ENCODE data around the gene MARCHF7.
"Not testable (repeated sequence)": the region's sequence is repeated elsewhere in the genome, so short reads cannot be mapped to it uniquely, and the experiment has no call there.

The MARCHF7 gene

GRCh38 chr2:159737292-159737916 is 25.1 kb downstream of the MARCHF7 start:
- Mint-ChIP-seq H3K4me1 (ENCODE audit: low read depth) (peaks cover 31% of the 10 kb centered on the region), H3K36me3 (ENCODE audit: low read depth) (peaks cover 85% of the 10 kb centered on the region), H3K9me3 (peaks cover 8% of the 10 kb centered on the region), H3K27ac (no peak overlapping the region), H3K4me3 (no peak overlapping the region), H3K27me3 (no peaks in the 10 kb centered on the region)
- intact Hi-C loops (cut with micrococcal nuclease): no loop called here

GRCh38 chr2:159737917-159738296 is 25.6 kb downstream of the MARCHF7 start:
- Mint-ChIP-seq H3K27me3 (no peaks in the 10 kb centered on the region), H3K9me3 (peaks cover 8% of the 10 kb centered on the region), H3K36me3 (ENCODE audit: low read depth) (peaks cover 86% of the 10 kb centered on the region), H3K27ac (peak overlapping the region; percentile 76), H3K4me1 (ENCODE audit: low read depth) (peaks cover 31% of the 10 kb centered on the region), H3K4me3 (no peak overlapping the region)
- intact Hi-C loops (cut with micrococcal nuclease): no loop called here

- Mint-ChIP-seq H3K27ac (peak overlapping the region; percentile 76), H3K36me3 (ENCODE audit: low read depth) (peaks cover 88% of the 10 kb centered on the region)
Observed at GRCh38 chr2:159738509-159739390, 26.4 kb downstream of the MARCHF7 start.

GRCh38 chr2:159742846-159743245 is 30.5 kb downstream of the MARCHF7 start:
- peaks cover 7% of the 10 kb centered on the region for H3K9me3 Mint-ChIP-seq
- intact Hi-C loops (cut with micrococcal nuclease): no loop called here
- H3K27me3 Mint-ChIP-seq: no peaks in the 10 kb centered on the region
- peaks cover 90% of the 10 kb centered on the region for H3K36me3 Mint-ChIP-seq (ENCODE audit: low read depth)
- H3K4me3 Mint-ChIP-seq: no peak overlapping the region
- H3K27ac Mint-ChIP-seq: no peak overlapping the region
- peaks cover 15% of the 10 kb centered on the region for H3K4me1 Mint-ChIP-seq (ENCODE audit: low read depth)

More at GRCh38 chr2:159738509-159739390, 26.4 kb downstream of the MARCHF7 start:
- Mint-ChIP-seq H3K4me1 (ENCODE audit: low read depth) (peaks cover 31% of the 10 kb centered on the region), H3K27me3 (no peaks in the 10 kb centered on the region), H3K4me3 (no peak overlapping the region), H3K9me3 (peaks cover 8% of the 10 kb centered on the region)
- intact Hi-C loops (cut with micrococcal nuclease): no loop called here

GRCh38 chr2:159744363-159744762 is 32.1 kb downstream of the MARCHF7 start:
- intact Hi-C loops (cut with micrococcal nuclease): no loop called here
- Mint-ChIP-seq H3K36me3 (ENCODE audit: low read depth) (peaks cover 90% of the 10 kb centered on the region), H3K27ac (no peak overlapping the region), H3K4me1 (ENCODE audit: low read depth) (peaks cover 7% of the 10 kb centered on the region), H3K4me3 (no peak overlapping the region), H3K27me3 (no peaks in the 10 kb centered on the region), H3K9me3 (no peaks in the 10 kb centered on the region)

GRCh38 chr2:159745237-159745636 is 32.9 kb downstream of the MARCHF7 start:
- H3K4me3 Mint-ChIP-seq; H3K4me1 Mint-ChIP-seq (ENCODE audit: low read depth); H3K27me3 Mint-ChIP-seq; intact Hi-C loops (cut with micrococcal nuclease); H3K9me3 Mint-ChIP-seq; H3K27ac Mint-ChIP-seq: not testable (repeated sequence)
- H3K36me3 Mint-ChIP-seq (ENCODE audit: low read depth): peaks cover 91% of the 10 kb centered on the region

- no peaks in the 10 kb centered on the region for H3K27me3 Mint-ChIP-seq
- H3K4me3 Mint-ChIP-seq: no peak overlapping the region
- H3K9me3 Mint-ChIP-seq: no peaks in the 10 kb centered on the region
- H3K27ac Mint-ChIP-seq: no peak overlapping the region
- intact Hi-C loops (cut with micrococcal nuclease): no loop called here
- H3K4me1 Mint-ChIP-seq (ENCODE audit: low read depth): peaks cover 7% of the 10 kb centered on the region
- H3K36me3 Mint-ChIP-seq (ENCODE audit: low read depth): peaks cover 74% of the 10 kb centered on the region
Observed at GRCh38 chr2:159748089-159748488, 35.8 kb downstream of the MARCHF7 start.

GRCh38 chr2:159750873-159751272 is 38.6 kb downstream of the MARCHF7 start:
- Mint-ChIP-seq H3K9me3 (no peaks in the 10 kb centered on the region), H3K27me3 (no peaks in the 10 kb centered on the region), H3K36me3 (ENCODE audit: low read depth) (peaks cover 46% of the 10 kb centered on the region), H3K27ac (no peak overlapping the region), H3K4me1 (ENCODE audit: low read depth) (peaks cover 7% of the 10 kb centered on the region), H3K4me3 (no peak overlapping the region)
- intact Hi-C loops (cut with micrococcal nuclease): no loop called here

GRCh38 chr2:159753797-159754196 is 41.5 kb downstream of the MARCHF7 start:
- intact Hi-C loops (cut with micrococcal nuclease): no loop called here
- H3K36me3 Mint-ChIP-seq (ENCODE audit: low read depth): peaks cover 20% of the 10 kb centered on the region
- no peak overlapping the region for H3K27ac Mint-ChIP-seq
- peaks cover 8% of the 10 kb centered on the region for H3K9me3 Mint-ChIP-seq
- no peak overlapping the region for H3K4me3 Mint-ChIP-seq
- H3K27me3 Mint-ChIP-seq: no peaks in the 10 kb centered on the region
- peaks cover 12% of the 10 kb centered on the region for H3K4me1 Mint-ChIP-seq (ENCODE audit: low read depth)

GRCh38 chr2:159755014-159755413 is 42.7 kb downstream of the MARCHF7 start:
- Mint-ChIP-seq H3K4me3 (no peak overlapping the region), H3K27me3 (no peaks in the 10 kb centered on the region), H3K9me3 (peaks cover 8% of the 10 kb centered on the region), H3K4me1 (ENCODE audit: low read depth) (peaks cover 12% of the 10 kb centered on the region), H3K36me3 (ENCODE audit: low read depth) (peaks cover 17% of the 10 kb centered on the region), H3K27ac (no peak overlapping the region)
- intact Hi-C loops (cut with micrococcal nuclease): no loop called here

GRCh38 chr2:159755788-159756187 is 43.5 kb downstream of the MARCHF7 start:
- peaks cover 12% of the 10 kb centered on the region for H3K4me1 Mint-ChIP-seq (ENCODE audit: low read depth)
- H3K36me3 Mint-ChIP-seq (ENCODE audit: low read depth): peaks cover 21% of the 10 kb centered on the region
- no peak overlapping the region for H3K27ac Mint-ChIP-seq
- no peaks in the 10 kb centered on the region for H3K27me3 Mint-ChIP-seq
- intact Hi-C loops (cut with micrococcal nuclease): no loop called here
- peaks cover 8% of the 10 kb centered on the region for H3K9me3 Mint-ChIP-seq
- H3K4me3 Mint-ChIP-seq: no peak overlapping the region

GRCh38 chr2:159758239-159758638 is 45.9 kb downstream of the MARCHF7 start:
- intact Hi-C loops (cut with micrococcal nuclease): no loop called here
- H3K27ac Mint-ChIP-seq: no peak overlapping the region
- H3K27me3 Mint-ChIP-seq: no peaks in the 10 kb centered on the region
- no peak overlapping the region for H3K4me3 Mint-ChIP-seq
- peaks cover 8% of the 10 kb centered on the region for H3K9me3 Mint-ChIP-seq
- H3K36me3 Mint-ChIP-seq (ENCODE audit: low read depth): peaks cover 38% of the 10 kb centered on the region
- H3K4me1 Mint-ChIP-seq (ENCODE audit: low read depth): peaks cover 5% of the 10 kb centered on the region

- H3K27me3 Mint-ChIP-seq: no peaks in the 10 kb centered on the region
- intact Hi-C loops (cut with micrococcal nuclease): no loop called here
- no peak overlapping the region for H3K4me3 Mint-ChIP-seq
- H3K36me3 Mint-ChIP-seq (ENCODE audit: low read depth): peaks cover 42% of the 10 kb centered on the region
- peaks cover 5% of the 10 kb centered on the region for H3K4me1 Mint-ChIP-seq (ENCODE audit: low read depth)
- H3K27ac Mint-ChIP-seq: no peak overlapping the region
- peaks cover 8% of the 10 kb centered on the region for H3K9me3 Mint-ChIP-seq
Observed at GRCh38 chr2:159758686-159759085, 46.4 kb downstream of the MARCHF7 start.

GRCh38 chr2:159759577-159759976 is 47.3 kb downstream of the MARCHF7 start:
- intact Hi-C loops (cut with micrococcal nuclease): no loop called here
- Mint-ChIP-seq H3K9me3 (peaks cover 8% of the 10 kb centered on the region), H3K36me3 (ENCODE audit: low read depth) (peaks cover 51% of the 10 kb centered on the region), H3K4me1 (ENCODE audit: low read depth) (peaks cover 5% of the 10 kb centered on the region), H3K27me3 (no peaks in the 10 kb centered on the region), H3K27ac (no peak overlapping the region), H3K4me3 (no peak overlapping the region)
